K562 (cell line): ENCODE measurements around the gene FGGY. TPM values are rescaled to one million over a fixed set of nuclear protein-coding genes. Genes with fewer than 3 reads are reported as not detected.

ENCODE experiments used
- ATAC-seq: fragments of 200-7000 bp; cut with Tn5 transposase; 3 replicates; pipeline ENCODE4 v1.9.1; 2020; ENCODE audit warnings: moderate library complexity
- BruUV-seq: library from RNA; stranded (reverse); fragments of 400-500 nt; replicated peaks from 2 replicates; lab custom pipeline; 2021; lab: Mats Ljungman, UMichigan
- CTCF ChIA-PET: fragments of 300-600 bp; formaldehyde crosslinking; extraction: SDS; loops from one replicate; lab custom pipeline; 2021; ENCODE audit warnings: low intra/inter-chr PET ratio; lab: Yijun Ruan, JAX
- POLR2A ChIA-PET: fragments of 300-600, 350-650 bp; sonication (Branson Sonifier 250); formaldehyde crosslinking; extraction: SDS; loops from one replicate; lab custom pipeline; 2021; ENCODE audit warnings: antibody characterized with exemption, inconsistent platforms; lab: Yijun Ruan, JAX
- DNase-seq, 4 experiments: peaks; one replicate each; pipeline versions ENCODE4 v3.0.0 to v3.0.0-alpha.2; 2011 to 2018; ENCODE audit warnings: low spot score in 3 of 4, mixed read lengths in 3 of 4; ENCODE audit errors: extremely low read depth in 1 of 4
- FAIRE-seq: peaks from 2 replicates; lab custom pipeline; 2011; peaks lifted over from hg19 to GRCh38; lab: Jason Lieb, UNC
- H2AFZ ChIP-seq: 2 replicates; pipeline ENCODE4 v1.6.0; 2011; ENCODE audit warnings: low read depth, low read length, control low read depth, inconsistent platforms
- H3K27ac ChIP-seq: fragments of 200-600 bp; 3 replicates; pipeline ENCODE4 v1.8.0; 2011; ENCODE audit warnings: low read depth, mild to moderate bottlenecking, control low read depth, inconsistent platforms, low read length, moderate library complexity, mixed read lengths; ENCODE audit errors: extremely low read depth
- H3K27me3 ChIP-seq, 2 experiments: fragments of 300-600 bp in 1 of 2; 2 replicates in 1 of 2; 3 replicates in 1 of 2; pipeline versions ENCODE4 v1.6.0 to v1.8.0; 2011; ENCODE audit warnings: inconsistent platforms in 2 of 2, low read length in 2 of 2, mild to moderate bottlenecking in 1 of 2, mixed read lengths in 1 of 2, moderate library complexity in 1 of 2; ENCODE audit not compliant: control insufficient read depth in 2 of 2, insufficient read depth in 2 of 2
- H3K36me3 ChIP-seq: fragments of 300-600 bp; 3 replicates; pipeline ENCODE4 v1.8.0; 2011; ENCODE audit warnings: mild to moderate bottlenecking, low read length, inconsistent platforms; ENCODE audit not compliant: control insufficient read depth, insufficient read depth
- H3K4me1 ChIP-seq, 2 experiments: fragments of 200-600 bp in 1 of 2; replicated peaks in 1 of 2; 2 replicates in 1 of 2; 3 replicates in 1 of 2; pipeline versions ENCODE4 v1.5.1 to v1.8.0; 2011; ENCODE audit warnings: inconsistent platforms in 2 of 2, low read length in 2 of 2, mild to moderate bottlenecking in 1 of 2, mixed read lengths in 1 of 2, moderate library complexity in 1 of 2; ENCODE audit not compliant: control insufficient read depth in 2 of 2, insufficient read depth in 2 of 2
- H3K4me2 ChIP-seq: 2 replicates; pipeline ENCODE4 v1.6.1; 2011; ENCODE audit warnings: low read length, control low read depth, inconsistent platforms, mixed read lengths; ENCODE audit not compliant: insufficient read depth
- H3K4me3 ChIP-seq: fragments of 200-600 bp; sonication (generic), shearing (Covaris generic); 2 replicates; pipeline ENCODE4 v1.5.1; 2016; ENCODE audit warnings: control low read depth, inconsistent platforms
- H3K79me2 ChIP-seq: fragments of 200-600 bp; 3 replicates; pipeline ENCODE4 v1.8.0; 2011; ENCODE audit warnings: low read length, inconsistent platforms; ENCODE audit not compliant: control insufficient read depth, insufficient read depth
- H3K9ac ChIP-seq, 2 experiments: 2 replicates each; pipeline versions ENCODE4 v1.6.0 to v1.6.1; 2011; ENCODE audit warnings: low read depth in 2 of 2, low read length in 2 of 2, control low read depth in 1 of 2, inconsistent platforms in 1 of 2, mild to moderate bottlenecking in 1 of 2, mixed read lengths in 1 of 2; ENCODE audit not compliant: insufficient read depth in 1 of 2
- H3K9me1 ChIP-seq: one replicate; pipeline ENCODE4 v1.6.0; 2011; ENCODE audit warnings: inconsistent platforms, mild to moderate bottlenecking, low read length, moderate library complexity; ENCODE audit not compliant: control insufficient read depth, insufficient read depth
- H3K9me3 ChIP-seq: replicated peaks from 2 replicates; pipeline ENCODE4 v1.5.1; 2011; ENCODE audit warnings: low read depth, low read length, inconsistent platforms; ENCODE audit not compliant: control insufficient read depth, insufficient read depth
- H4K20me1 ChIP-seq: replicated peaks from 2 replicates; pipeline ENCODE4 v1.6.1; 2011; ENCODE audit warnings: low read length, inconsistent platforms, mixed read lengths; ENCODE audit not compliant: control insufficient read depth, insufficient read depth
- CTCF ChIP-seq, 3 experiments: IDR thresholded peaks in 2 of 3; conservative IDR thresholded peaks in 1 of 3; 2 replicates each; pipeline ENCODE4 v1.5.1; 2011 to 2012; ENCODE audit warnings: low read length in 3 of 3, mild to moderate bottlenecking in 3 of 3, control low read depth in 2 of 3, improper control_type of control experiment in 1 of 3, inconsistent platforms in 1 of 3, low read depth in 1 of 3, mixed read lengths in 1 of 3, moderate library complexity in 1 of 3; ENCODE audit not compliant: insufficient read depth in 2 of 3
- GATA2 ChIP-seq: sonication (generic); formaldehyde crosslinking; IDR thresholded peaks from 2 replicates; pipeline ENCODE4 v1.4.0; 2020; ENCODE audit warnings: mild to moderate bottlenecking, missing genetic modification reagents
- GATAD2A ChIP-seq: fragments of 450-650 bp; IDR thresholded peaks from 2 replicates; pipeline ENCODE4 v1.6.1; 2017
- MAFK ChIP-seq: IDR thresholded peaks from 2 replicates; pipeline ENCODE4 v1.6.1; 2011; ENCODE audit warnings: low read length, improper control_type of control experiment
- MED1 ChIP-seq: sonication (generic); formaldehyde crosslinking; IDR thresholded peaks from 2 replicates; pipeline ENCODE4 v1.8.1; 2023; ENCODE audit warnings: missing genetic modification reagents, borderline replicate concordance
- PATZ1 ChIP-seq: fragments of 250-450 bp; sonication (Bioruptor Pico); IDR thresholded peaks from 2 replicates; pipeline ENCODE4 v1.5.0; 2020; ENCODE audit warnings: mild to moderate bottlenecking, borderline replicate concordance
- PHB2 ChIP-seq: fragments of 450-650 bp; IDR thresholded peaks from 2 replicates; pipeline ENCODE4 v1.6.1; 2017; ENCODE audit warnings: low read depth
- RAD21 ChIP-seq, 2 experiments: fragments of 250-450 bp in 1 of 2; fragments of 450-650 bp in 1 of 2; sonication (Bioruptor Pico) in 1 of 2; formaldehyde crosslinking in 1 of 2; IDR thresholded peaks in 1 of 2; conservative IDR thresholded peaks in 1 of 2; 2 replicates each; pipeline versions ENCODE4 v1.4.0 to v1.8.0; 2020 to 2022; ENCODE audit warnings: mild to moderate bottlenecking in 2 of 2, moderate library complexity in 1 of 2
- SAP30 ChIP-seq: fragments of 200-600 bp; sonication (generic); IDR thresholded peaks from 2 replicates; pipeline ENCODE4 v1.6.1; 2012; ENCODE audit warnings: borderline replicate concordance, low read depth, mild to moderate bottlenecking, moderate library complexity, low read length, control low read depth, inconsistent platforms; ENCODE audit not compliant: insufficient read depth, poor library complexity, severe bottlenecking
- SREBF2 ChIP-seq: sonication (generic); formaldehyde crosslinking; IDR thresholded peaks from 2 replicates; pipeline ENCODE4 v1.4.0; 2020; ENCODE audit warnings: mild to moderate bottlenecking, missing genetic modification reagents
- TAF7 ChIP-seq: fragments of 450-650 bp; IDR thresholded peaks from 2 replicates; pipeline ENCODE4 v1.6.1; 2016; ENCODE audit warnings: missing genetic modification characterization, missing compliant biosample characterization
- ZC3H11A ChIP-seq: IDR thresholded peaks from 2 replicates; pipeline ENCODE4 v1.6.1; 2012; ENCODE audit warnings: low read depth, low read length, improper control_type of control experiment
- ZC3H4 ChIP-seq: sonication (generic); formaldehyde crosslinking; IDR thresholded peaks from 2 replicates; pipeline ENCODE4 v1.9.0; 2021; ENCODE audit warnings: missing genetic modification reagents, borderline replicate concordance
- ZNF239 ChIP-seq: fragments of 250-450 bp; sonication (Bioruptor Pico); IDR thresholded peaks from 2 replicates; pipeline ENCODE4 v1.4.0; 2020; ENCODE audit warnings: mild to moderate bottlenecking
- ZNF3 ChIP-seq: fragments of 250-450 bp; sonication (Bioruptor Pico); IDR thresholded peaks from 2 replicates; pipeline ENCODE4 v1.5.0; 2021; ENCODE audit warnings: mild to moderate bottlenecking, moderate library complexity
- ZNF551 ChIP-seq: fragments of 250-450 bp; sonication (Bioruptor Pico); IDR thresholded peaks from 2 replicates; pipeline ENCODE4 v1.5.0; 2021; ENCODE audit warnings: mild to moderate bottlenecking, moderate library complexity
- ZNF584 ChIP-seq: fragments of 200-800 bp; sonication (Bioruptor generic); IDR thresholded peaks from 2 replicates; pipeline ENCODE4 v1.6.1; 2016; ENCODE audit warnings: low read depth, mild to moderate bottlenecking, missing genetic modification characterization, missing compliant biosample characterization
- WGBS: fragments of 100-300 bp; shearing (Covaris generic); methylation state at CpG from one replicate; pipeline ENCODE4 v1.1.6; 2016; ENCODE audit warnings: low coverage, mixed read lengths; ENCODE audit not compliant: insufficient coverage; ENCODE audit errors: missing lambda C conversion rate; 5-methylcytosine and 5-hydroxymethylcytosine counted together
- in situ Hi-C: fragments of 300-500 bp; cut with MboI; formaldehyde crosslinking; loops from 4 replicates; pipeline ENCODE4 v1.15.0; 2018; ENCODE audit warnings: inconsistent platforms, mixed read lengths
- intact Hi-C: fragments of 100-400 bp; cut with micrococcal nuclease; formaldehyde crosslinking; loops from 2 replicates; pipeline ENCODE4 v1.14.2; 2022
- polyA plus RNA-seq, 8 experiments: library from polyadenylated mRNA; depleted of rRNA in 4 of 8; stranded (reverse) in 5 of 8; unstranded in 3 of 8; fragments of >200 nt; fragmentation: Nextera tagmentation in 2 of 8; fragmentation: Illumina TruSeq in 1 of 8; extraction: Ambion mirVana in 2 of 8; extraction: Trizol in 1 of 8; gene quantifications; 2 replicates each; pipeline versions ENCODE4 v1.2.1 to v1.2.3, GENCODE V29; 2011 to 2014; ENCODE audit warnings: inconsistent platforms in 1 of 8, missing spikeins in 1 of 8
- total RNA-seq, 7 experiments: library from RNA; depleted of rRNA in 6 of 7; stranded (reverse); fragments of >200 nt in 6 of 7; fragmentation: Illumina TruSeq in 2 of 7; extraction: Trizol in 2 of 7; gene quantifications; 2 replicates each; pipeline versions ENCODE4 v1.2.1 to v1.2.3, GENCODE V29; 2011 to 2021; ENCODE audit warnings: low replicate concordance in 1 of 7
- TF ChIP-seq, protein P1 (sequence below): IDR thresholded peaks from 2 replicates; pipeline ENCODE4 v1.6.1; 2011; ENCODE audit warnings: borderline replicate concordance, low read depth, mild to moderate bottlenecking, moderate library complexity, low read length; ENCODE audit not compliant: insufficient read depth, poor library complexity, severe bottlenecking

The FGGY gene
- total and polyA plus RNA-seq, 9 of the 15 experiments (the other 6 are each of a cell fraction or from before 2014, with no cell fraction given) = 9.7 to 19.2 (median 12.6) TPM

DNA sequence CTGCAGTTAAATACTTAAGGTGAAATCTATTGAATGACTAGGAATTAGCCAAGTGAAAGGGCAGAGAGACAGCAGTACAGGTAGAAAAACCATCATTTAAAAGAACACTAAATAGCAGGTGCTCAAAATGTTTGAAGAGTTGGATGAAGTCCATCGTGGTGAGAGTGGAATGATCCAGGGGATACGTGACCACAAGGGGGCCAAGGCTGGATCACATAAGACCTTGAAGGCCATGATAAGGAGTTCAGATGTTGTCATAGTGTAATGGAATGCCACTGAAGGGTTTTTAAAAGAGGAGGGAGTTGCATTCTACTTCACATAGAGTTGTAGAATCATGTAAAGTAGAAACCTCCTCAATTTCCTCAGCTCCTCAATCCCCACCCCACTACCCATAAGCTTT lies 483.1 kb downstream of the FGGY start:
- 0% methylated on average over 2 of the region's 2 CpGs for WGBS
- Histone ChIP-seq H2AFZ (no peak overlapping the region), H3K79me2 (no peaks in the 10 kb centered on the region), H4K20me1 (no peaks in the 10 kb centered on the region), H3K9me3 (no peaks in the 10 kb centered on the region), H3K27ac (no peak overlapping the region), H3K4me1 (no peaks in the 10 kb centered on the region), H3K9ac (no peak overlapping the region), H3K9me1 (no peaks in the 10 kb centered on the region), H3K4me2 (no peak overlapping the region), H3K36me3 (no peaks in the 10 kb centered on the region), H3K27me3 (no peaks in the 10 kb centered on the region), H3K4me3 (no peak overlapping the region)
- intact Hi-C loops (loop anchor here (5.0 kb wide), 1 partner anchor 167 kb away; no protein-coding TSS in a partner anchor), in situ Hi-C loops (no loop called here)
- peak in 2 of 4 experiments; percentile 15 to 31 for DNase-seq
- no TSS peak for BruUV-seq
- peak; percentile 71 for ATAC-seq
- CTCF ChIA-PET = no interaction called here
- POLR2A ChIA-PET = no interaction called here
- FAIRE-seq = peak; percentile 11
- TF ChIP-seq SREBF2 (CRISPR knock-in tag) (no peak), MAFK (no peak), SAP30 (no peak), ZNF239 (peak; percentile 79), ZC3H11A (no peak), ZNF584 (CRISPR knock-in tag) (no peak), MED1 (CRISPR knock-in tag) (no peak), CTCF (IDR thresholded peaks at IDR 0.05 in 2 of 3, conservative IDR thresholded peaks at IDR 0.05 in 1 of 3; ENCODE audit: insufficient read depth in 2 of 3, low read depth in 1 of 3, low read length in 3 of 3) (peak in 2 of 3 experiments; percentile 25 to 38; a peak in 2 of 6 replicates), RAD21 (CRISPR knock-in tag; conservative IDR thresholded peaks at IDR 0.05 in 1 of 2, IDR thresholded peaks at IDR 0.05 in 1 of 2) (peak in 1 of 2 experiments; percentile 30; a peak in 1 of 4 replicates), TAF7 (tag) (no peak), ZC3H4 (CRISPR knock-in tag) (no peak), GATAD2A (no peak), ZNF3 (CRISPR knock-in tag) (no peak), PHB2 (no peak), GATA2 (no peak), ZNF551 (CRISPR knock-in tag) (no peak), PATZ1 (CRISPR knock-in tag) (no peak)
- TF ChIP-seq, protein P1, sequence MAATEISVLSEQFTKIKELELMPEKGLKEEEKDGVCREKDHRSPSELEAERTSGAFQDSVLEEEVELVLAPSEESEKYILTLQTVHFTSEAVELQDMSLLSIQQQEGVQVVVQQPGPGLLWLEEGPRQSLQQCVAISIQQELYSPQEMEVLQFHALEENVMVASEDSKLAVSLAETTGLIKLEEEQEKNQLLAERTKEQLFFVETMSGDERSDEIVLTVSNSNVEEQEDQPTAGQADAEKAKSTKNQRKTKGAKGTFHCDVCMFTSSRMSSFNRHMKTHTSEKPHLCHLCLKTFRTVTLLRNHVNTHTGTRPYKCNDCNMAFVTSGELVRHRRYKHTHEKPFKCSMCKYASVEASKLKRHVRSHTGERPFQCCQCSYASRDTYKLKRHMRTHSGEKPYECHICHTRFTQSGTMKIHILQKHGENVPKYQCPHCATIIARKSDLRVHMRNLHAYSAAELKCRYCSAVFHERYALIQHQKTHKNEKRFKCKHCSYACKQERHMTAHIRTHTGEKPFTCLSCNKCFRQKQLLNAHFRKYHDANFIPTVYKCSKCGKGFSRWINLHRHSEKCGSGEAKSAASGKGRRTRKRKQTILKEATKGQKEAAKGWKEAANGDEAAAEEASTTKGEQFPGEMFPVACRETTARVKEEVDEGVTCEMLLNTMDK = peak; percentile 53
